GM21423 (cell line): Measurements from ENCODE around the gene FAM229A.

Experiments
- ATAC-seq: cut with Tn5 transposase; IDR thresholded peaks from one replicate; pipeline ENCODE4 v1.9.1; 2021; ENCODE audit warnings: mild to moderate bottlenecking, moderate library complexity; ENCODE audit not compliant: unreplicated experiment

FAM229A gene

GRCh38 chr1:32350785-32351398 lies 11.4 kb downstream of the FAM229A start:
- ATAC-seq, result peak; percentile 33

DNA sequence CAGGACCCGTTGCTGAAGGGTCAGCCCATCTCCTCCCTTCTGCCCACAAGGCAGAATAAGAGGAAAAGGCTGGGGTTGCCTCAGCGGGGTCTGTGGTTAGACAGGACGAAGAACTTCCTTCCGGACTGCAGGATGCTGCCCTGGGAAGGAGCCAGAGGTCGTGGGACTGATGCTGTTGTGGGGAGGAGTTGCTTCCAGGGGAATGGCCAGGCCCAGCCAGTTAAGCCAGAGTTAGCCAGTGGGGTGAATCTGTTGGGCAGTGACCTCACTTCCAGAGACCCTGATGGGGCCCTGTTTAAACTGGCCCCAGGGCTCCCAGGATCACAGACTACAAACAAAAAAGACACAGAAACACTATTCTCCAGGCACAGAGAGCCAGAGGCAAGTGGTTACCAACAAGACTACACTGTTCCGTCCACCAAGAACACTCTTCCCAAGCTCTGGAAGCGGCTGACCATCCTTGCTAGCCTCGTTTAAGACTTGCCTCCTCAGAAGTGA lies 13.0 kb downstream of the FAM229A start:
- no peak for ATAC-seq

- ATAC-seq, result no peak
Observed at GRCh38 chr1:32346532-32347157, 15.6 kb downstream of the FAM229A start.

DNA sequence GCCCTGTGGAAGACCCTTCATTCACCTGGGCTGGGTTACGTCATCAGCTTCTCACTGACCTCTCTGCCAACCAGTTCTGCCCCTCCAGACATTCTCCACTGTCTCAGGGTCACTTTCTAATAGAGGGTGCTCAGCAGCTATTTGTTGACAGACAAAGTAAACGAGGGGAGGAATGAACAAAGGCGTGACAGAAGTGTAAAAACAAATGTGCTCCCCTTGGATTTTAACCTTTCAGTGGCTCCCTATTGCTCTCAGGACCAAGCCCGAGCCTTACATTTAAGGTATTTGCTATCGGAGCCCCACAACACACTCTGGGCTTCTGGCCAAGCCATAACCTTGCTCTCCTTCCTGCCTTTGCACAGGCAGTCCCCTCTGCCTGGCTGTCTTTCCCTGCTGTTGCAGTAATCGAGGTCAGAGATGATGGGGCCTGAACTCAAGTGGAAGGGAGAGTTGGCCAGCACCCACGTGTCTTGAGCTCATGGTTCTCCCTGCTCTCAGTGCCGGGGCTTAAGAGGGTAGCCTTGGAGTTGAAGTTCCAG lies 16.9 kb downstream of the FAM229A start:
- ATAC-seq, result no peak

- ATAC-seq, result no peak
Observed at GRCh38 chr1:32342704-32343103, 19.6 kb downstream of the FAM229A start.

DNA sequence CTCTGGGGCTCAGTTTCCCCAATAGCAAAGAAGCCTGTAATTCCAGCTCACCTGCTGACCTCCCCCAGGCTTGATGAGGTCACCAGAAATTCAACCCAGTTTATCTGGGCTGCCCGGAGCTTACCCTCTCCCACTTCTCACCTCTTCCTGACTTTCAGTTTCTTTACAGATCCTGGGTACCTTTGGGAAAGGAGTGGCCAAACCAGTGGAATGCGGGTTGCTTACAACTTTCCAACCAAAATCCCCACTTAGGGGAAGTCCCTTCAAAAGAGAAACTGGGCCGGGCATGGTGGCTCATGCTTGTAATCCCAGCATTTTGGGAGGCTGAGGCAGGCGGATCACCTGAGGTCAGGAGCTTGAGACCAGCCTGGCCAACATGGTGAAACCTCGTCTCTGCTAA lies 20.3 kb downstream of the FAM229A start:
- no peak for ATAC-seq

DNA sequence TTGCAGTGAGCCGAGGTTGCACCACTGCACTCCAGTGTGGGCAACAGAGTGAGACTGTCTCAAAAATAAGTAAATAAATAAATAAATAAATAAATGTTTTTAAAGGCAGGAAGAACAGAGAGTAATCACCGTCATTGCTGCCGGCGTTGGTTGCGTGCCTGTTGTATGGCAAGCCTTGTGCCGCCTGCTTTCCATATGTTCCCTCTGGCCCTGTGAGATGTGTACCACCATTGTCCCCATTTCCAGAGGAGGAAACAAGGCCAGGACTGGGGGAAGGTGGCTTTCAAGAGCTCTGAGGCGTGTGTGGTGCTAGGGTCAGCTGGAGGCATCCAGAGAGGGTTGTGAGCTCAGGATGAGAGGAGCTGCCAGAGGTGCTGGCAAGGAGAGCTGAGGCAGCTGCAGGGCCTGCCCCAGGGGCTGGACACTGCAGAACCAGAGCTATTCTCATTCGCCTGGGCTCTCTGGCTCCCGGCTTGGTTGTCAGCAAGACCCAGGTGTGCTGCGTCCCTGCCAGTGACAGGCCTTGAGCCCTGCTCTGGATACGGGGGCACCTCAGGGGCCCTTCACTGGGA lies 21.0 kb downstream of the FAM229A start:
- ATAC-seq, result no peak

DNA sequence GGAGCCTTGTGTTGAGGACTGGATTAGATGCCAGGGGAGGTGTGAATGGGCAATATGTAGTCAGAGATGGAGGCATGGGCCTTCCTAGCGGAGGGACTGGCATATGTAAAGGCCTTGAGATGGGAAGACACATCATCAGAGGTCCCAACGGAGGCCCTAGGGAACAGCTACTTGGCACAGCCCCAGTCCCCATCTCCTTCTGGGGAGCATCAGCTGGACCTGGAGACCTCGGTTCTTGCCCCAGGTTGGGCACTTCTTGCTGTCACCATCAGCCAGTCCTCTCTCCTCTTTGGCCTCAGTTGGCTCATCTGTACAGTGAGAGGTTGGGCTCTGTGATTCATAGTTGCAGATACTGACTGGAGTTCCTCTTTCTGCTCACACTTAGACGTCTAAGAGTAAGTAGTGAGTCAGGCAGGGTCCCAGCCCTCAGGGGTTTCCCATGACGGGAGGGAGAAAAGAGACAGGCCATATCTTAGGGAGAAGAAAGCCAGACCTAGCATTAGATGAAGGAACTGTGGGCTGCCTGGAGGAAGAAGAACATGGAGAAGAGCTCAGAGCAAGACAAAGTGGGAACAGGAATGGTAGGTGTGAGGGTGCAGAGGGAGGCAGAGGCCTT lies 22.8 kb downstream of the FAM229A start:
- ATAC-seq, result no peak

DNA sequence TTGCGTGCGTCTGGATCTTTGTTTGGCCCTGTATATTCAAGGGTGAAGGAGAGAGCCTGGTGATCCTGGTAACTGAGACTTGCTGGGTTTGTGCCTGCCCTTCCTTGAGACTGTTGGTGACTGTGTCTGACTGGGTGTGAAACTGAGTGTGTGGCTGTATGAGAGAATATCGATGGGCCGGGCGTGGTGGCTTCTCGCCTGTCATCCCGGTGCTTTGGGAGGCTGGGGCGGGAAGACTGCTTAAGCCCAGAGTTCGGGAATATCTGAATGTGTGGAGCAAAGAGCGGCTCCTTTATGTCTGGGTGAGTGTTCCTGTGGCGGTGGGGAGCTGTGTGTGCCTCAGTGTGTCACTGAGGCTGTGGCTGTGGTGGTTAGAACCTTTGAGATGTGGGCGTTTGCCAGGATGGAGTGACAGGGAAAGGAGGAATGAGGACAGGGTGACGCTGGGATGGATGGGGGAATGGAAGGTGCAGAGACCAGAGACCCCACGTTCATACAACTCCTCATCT lies 23.6 kb downstream of the FAM229A start:
- ATAC-seq, result no peak

GRCh38 chr1:32337855-32338636 lies 24.2 kb downstream of the FAM229A start:
- ATAC-seq, result no peak

GRCh38 chr1:32336963-32337675 lies 25.2 kb downstream of the FAM229A start:
- ATAC-seq, result peak; percentile 24

DNA sequence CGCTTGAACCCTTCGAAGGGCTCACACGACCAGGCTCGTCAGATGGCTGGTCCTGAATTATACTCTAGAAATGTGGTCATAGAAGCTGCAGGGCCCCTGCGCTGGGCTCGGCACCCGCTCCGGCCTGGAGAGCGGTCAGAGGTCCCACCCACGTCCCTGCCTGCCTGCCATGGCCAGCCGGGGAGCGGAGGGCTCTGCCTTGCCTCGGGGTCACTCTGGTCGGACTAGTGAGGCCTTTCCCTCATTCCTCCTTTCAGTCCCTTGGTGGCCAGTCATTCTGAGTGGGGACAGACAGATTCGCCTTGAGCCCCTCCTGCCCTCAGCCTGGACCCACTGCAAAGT lies 25.7 kb downstream of the FAM229A start:
- ATAC-seq, result no peak

- peak; percentile 45 for ATAC-seq
Observed at GRCh38 chr1:32335790-32336590, 26.3 kb downstream of the FAM229A start, which contains the start of gene MARCKSL1. MARCKSL1 (minus strand) TSS chr1:32336233; CDS start chr1:32336033, 200 bp downstream.

DNA sequence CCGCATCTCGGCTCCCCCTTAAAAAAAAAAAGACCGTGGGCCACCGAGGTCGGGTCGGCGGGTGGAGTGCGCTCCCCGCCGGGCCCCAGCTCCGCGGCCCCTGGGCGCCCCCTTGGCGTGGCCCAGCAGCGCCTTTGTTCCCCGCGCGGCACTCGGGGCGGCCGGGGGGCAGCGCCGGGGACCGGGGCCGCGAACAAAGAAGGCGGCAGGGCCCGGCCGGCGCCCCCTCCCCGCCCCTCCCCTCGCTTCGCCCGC lies 26.8 kb downstream of the FAM229A start:
- peak; percentile 2 for ATAC-seq

- peak; percentile 21 for ATAC-seq
Observed at GRCh38 chr1:32334864-32335534, 27.3 kb downstream of the FAM229A start.

- no peak for ATAC-seq
Observed at GRCh38 chr1:32334274-32334861, 27.9 kb downstream of the FAM229A start.

- ATAC-seq, result no peak
Observed at GRCh38 chr1:32333251-32333963, 28.9 kb downstream of the FAM229A start.
